Hematopoietic multipotent progenitor cell (in vitro differentiated cells): Measurements from ENCODE around the gene LDLRAD4. TPM values are rescaled to one million over a fixed set of nuclear protein-coding genes. Genes with fewer than 3 reads are reported as not detected.

Experiments
- DNase-seq, 3 donors: peaks; one replicate each; pipeline ENCODE4 v3.0.0-alpha.2; 2011 to 2015; ENCODE audit warnings: low read depth in 2 of 3, low spot score in 2 of 3
- total RNA-seq: library from RNA; depleted of rRNA; stranded (reverse); fragments of >200 nt; gene quantifications from one replicate; pipeline ENCODE4 v1.2.3, GENCODE V29; 2012

LDLRAD4 gene
- total RNA-seq, 1 donor = 63.3 TPM

DNA sequence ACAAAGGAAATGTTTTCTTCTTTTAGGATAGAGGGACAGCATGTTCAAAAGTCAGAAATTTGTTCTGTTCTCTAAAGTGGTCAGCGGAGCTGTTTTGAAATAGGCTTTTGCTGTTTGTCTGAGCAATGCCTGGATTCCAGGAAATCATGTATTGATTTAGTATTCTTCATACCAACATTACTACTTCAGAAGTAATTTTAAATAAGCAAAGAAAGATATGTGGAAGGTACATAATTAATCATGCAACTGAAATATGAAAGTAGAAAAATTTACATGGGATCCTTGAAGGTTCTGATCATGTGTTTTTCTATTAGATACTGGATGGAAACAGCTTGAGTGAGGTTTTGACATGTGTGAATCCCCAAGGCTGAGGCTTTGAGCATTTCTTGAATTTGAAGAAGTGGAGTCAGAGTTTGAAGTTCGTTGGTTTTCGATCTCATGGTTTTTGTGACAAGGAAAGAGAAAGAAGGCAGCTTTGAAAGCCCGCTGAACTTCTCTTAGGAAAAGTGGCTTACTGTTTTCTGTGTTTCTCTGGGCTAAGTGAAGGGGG, 220.0 kb downstream of the LDLRAD4 start:
- DNase-seq = no peak

DNA sequence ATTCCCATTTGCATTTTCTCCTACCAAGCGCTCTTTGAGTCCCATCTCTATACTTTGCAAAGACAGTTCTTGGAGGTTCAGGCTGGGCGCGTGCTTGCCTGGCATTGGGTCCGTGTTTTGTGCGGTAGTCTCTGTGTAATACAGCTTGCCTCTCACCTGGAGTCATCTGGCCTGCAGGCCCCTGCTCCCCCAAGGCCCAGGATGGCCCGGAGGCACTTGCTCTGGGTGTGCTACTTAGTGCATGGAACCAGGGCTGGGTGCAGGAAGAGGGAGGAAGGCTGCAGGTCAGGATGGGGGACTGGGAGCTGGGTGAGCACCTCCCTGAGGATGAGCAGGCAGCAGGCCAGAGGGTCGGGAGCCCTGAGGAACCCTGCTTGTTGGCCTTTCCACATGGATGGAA, 220.9 kb downstream of the LDLRAD4 start:
- no peak for DNase-seq

DNA sequence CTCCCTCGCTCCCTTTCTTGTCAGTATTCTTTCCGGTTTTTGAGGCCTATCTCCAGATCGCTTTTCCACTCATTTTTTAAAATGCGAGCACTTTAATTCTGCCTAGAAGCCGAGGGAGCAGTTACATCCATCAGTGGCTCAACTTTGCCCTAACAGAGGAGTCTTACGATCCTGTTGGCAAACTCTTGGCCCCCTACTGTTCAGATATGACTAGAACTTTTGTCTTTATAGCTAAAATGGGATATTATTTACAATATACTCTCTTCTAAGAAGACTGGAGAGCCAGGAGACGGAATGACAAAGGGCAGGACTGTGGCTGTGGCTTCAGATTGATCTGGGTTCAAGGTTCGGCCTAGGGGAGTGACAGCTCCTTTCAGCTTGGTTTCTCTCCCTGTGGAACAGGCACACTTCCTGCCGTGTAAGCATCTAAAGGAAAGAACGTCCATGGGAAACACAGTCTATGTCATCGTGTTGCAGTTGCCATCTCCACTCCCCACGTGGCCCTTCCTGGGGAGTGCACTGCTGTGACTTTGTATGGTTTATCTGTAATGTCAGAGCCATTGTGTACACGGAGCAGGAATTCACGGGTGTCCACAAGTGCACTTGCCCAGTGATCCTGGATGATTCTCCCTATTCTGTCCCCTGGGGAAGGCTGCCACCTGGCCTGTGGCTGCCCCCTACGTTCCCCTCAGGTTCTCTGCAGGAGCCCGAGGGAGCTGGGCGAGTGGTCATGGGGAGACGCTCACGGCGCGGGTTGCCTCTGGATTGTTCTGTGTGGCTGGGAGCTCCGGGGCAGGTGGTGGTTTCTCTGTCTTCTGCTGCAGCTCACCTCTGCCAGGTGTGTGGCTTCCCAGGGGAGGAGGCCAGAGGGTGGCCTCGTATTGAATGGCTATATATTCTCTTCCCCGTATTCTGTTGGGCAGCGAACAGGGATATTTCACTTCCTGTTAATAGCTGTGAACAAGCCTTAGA, 222.0 kb downstream of the LDLRAD4 start:
- DNase-seq = no peak

DNA sequence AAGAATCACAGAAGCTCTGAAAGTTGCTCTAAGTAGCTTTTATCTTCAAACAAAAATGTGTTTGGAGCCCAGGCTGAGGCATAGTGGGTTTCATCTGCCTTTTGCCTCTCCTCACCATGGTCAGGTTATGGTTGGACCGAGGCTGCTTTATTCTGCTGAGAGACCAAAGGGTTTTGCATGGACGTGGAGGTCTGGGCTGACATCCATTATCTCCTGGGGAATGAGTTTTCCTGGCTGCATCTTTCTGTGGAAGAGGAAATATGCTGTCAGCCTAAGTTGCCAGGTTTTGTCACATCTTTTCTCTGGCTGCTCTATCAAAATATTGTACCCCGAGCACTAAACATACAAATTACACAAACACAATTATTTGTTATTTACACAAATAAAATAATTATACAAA, 223.2 kb downstream of the LDLRAD4 start:
- no peak for DNase-seq

DNA sequence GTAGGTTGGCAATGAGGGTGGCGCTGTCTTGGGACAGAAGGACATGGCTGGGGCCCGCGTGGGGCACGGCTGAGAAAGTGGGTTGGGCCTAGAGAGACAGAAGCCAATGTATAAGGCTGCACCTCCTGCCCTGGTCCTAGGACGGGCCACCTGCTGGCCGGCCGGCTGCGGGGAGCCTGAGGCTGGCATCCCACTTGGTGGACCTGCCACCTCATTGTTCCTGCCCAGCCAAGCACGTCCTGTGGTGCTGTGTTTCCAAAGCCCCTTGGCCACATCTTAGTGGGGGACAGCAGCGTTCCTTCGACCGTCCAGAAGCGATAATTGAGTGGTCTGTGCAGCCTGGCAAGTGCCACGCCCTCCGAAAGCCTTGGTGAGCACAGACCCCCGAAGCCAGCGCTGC, 223.9 kb downstream of the LDLRAD4 start:
- no peak for DNase-seq

DNA sequence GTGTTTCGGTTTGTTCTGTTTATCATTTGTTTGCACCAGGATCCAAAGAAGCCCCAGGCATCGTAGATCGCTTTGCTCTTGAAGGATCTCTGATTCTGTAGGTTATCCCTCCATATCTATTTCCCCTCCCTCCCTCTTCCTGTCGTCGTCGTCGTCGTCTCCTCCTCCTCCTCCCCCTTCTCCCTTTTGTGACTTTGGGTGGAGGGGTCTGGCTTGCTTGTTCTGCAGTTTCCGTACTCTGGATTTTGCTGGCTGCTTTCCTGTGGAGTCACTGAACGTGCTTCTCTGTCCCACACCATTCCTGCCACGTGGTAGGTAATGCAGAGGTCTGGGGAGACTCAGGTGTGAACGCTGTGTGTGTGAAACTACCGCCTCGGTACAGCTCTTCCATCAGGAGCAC, 225.0 kb downstream of the LDLRAD4 start:
- DNase-seq = no peak

DNA sequence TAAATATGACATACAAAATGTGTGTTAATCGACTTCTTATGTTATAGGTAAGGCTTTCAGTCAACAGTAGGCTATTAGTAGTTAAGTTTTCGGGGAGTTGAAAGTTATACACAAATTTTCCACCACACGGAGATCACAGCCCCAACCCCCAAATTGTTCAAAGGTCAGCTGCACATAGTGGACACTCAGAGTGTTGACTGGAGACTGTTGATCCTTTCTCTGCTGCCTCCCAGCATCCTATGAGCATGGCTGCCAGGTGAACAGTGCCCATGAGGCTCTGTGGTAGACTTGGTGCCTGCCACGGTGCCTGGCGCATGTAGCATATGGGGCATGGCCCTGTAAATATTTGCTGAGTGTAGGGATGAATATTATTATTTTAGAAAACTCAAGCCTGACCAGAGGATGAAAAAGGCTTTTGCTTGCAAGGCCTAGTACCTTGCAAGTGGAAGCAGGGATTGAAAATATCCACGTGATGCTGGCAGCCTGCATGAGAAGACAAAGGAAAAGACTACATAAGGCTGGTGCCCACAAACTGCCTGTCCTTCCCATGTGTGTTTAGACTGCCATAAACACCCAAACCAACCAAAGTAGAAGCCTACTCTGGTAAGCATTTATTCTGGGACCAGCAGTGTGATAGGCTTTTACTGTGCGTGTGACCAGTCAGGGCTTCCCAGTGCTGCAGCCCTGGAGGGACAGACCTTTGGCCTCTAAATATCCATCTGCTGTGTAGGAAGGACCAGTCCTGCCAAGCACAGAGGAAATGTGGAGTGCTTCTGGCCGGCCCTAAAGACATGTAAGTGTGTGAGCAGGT, 226.1 kb downstream of the LDLRAD4 start:
- no peak for DNase-seq

DNA sequence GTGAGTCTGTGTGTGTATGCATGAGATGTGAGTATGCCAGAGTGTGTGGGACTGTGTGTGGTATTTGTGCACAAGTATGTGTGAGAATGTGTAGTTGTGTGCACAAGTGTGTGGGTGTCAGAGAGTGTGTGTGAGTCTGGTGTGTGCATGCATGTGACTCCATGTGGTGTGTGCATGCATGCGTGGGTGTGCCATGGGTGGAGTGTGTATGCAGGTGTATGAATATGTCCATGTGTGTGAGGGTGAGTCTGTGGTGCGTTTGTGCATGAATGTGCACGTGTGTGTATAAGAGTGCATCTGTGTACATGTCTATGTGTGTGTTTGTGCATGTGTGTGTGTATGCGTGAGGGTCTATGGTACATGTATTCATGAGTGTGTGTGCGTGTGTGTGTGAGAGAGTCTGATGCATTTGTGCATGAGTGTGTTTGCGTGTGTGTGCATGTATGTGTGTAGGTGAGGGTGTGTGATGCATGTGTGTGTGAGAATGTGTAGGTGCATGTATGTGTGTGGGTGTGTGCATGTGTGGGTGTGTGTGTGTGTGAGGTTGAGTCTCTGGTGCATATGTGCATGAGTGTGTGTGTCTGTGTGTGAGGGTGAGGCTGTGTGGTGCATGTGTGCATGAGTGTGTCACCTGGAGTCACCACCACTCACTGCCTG, 226.8 kb downstream of the LDLRAD4 start:
- DNase-seq = no peak

DNA sequence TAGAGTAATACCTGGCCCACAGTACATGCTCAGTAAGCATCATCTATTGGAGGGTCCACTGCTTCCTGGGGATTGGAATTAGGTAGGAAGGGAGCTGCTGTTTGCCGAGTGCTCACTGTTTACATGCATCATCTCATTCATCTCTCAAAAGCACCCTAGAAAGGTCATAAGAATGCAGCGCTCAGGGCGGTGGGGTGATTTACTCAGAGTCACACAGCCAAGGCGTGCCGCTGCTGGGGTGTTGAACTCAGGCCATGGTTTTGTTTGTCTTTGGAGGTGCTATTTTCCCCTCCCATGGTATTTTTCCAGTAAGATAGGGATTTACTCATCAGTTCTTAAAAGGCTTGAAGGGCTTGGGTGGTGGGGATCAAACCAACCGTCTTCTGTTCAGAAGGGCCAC, 227.5 kb downstream of the LDLRAD4 start:
- no peak for DNase-seq

DNA sequence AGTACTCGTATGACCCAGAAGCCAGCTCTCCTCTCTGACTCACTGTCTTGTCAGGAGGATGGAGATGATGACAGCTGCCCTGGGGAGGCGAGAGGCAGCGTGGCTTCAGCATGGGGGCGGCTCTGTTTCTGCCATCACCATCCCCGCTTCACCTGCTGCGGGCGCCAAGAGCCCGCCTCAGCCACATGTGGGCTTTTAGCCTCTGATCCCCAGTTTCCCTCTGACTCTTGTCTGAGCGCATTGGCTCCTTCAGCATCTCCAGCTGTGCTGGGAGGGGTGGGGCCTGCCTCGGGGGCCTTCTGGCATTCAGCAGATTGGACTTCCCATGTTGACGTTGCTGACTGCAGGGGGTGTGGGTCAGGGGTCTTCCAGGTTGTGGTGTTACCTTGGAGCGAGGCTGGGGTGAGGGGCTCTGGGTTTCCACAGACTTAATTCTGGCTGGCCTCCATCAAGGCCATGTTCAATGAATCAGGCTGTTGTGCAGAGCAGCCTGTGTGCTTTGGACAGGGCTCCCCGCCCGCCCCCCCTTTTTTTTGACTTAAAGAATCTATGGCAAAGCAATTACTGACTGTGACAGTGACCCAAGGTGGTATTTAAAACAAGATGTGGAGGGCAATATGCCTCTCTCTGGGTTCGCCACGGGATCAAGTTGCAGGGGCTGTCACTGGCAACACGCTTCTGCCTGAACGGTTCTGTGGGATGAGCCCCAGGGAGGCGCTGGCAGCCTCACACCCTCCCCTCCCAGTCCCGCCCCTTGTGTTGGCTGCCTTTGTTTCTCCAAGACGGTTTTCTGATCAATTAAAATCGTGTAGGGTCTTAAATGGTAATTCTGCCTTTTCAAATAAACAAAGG, 228.3 kb downstream of the LDLRAD4 start:
- DNase-seq = no peak

DNA sequence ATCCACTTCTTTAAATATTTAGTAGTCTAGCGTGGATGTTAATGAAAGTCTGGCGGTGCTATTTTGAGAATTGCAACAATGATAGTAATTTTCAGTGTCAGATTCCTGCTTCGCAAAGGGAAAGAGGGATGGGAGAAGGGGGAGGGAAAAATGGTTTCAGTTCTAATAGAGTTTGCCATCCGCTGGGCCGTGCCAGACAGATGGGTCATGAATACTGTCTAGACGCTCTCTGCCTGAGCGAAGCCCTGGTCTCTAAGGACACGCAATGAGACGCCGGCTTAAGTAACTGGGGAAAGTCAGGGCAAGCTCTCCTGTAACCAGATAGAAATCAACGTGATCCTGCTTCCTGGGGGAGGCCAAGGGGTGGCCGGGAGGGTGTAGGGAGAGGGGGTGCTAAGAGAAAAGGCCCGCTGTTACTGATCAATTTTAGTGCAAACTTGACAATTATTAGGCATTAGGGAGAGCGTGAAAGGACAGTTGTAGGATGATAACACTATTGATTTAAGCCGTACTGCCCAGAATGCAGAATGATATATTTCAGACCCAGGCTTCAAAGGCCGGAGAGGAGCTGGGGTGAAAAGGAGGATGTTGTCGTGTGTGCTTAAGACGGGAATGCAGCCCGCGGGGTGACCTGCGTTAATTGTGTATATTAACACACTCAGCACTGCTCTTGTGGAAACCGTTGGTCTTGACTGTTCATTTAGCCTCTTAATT, 229.2 kb downstream of the LDLRAD4 start:
- DNase-seq = no peak

DNA sequence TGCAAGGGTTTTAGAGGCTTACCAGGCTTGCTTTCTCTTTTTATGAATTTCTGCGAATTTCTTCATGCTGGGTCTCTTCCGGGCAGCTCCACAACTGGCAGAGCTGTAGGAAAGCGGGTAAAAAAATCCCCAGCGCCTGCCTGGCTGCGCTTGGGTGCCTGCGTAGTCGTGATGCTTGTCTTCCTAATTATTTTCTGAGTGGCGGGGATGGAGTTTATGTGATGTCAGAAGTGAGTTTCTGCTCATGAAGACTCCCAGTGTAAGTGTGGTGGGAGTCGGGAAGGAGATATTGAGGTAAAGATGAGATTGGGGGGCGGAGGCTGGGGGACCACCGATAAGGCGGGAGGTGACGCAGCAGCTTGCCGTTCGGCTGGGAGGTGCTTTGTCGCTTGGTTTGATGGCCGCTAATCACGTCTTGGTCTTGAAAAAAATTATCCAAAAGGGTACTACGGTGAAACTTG, 229.8 kb downstream of the LDLRAD4 start:
- DNase-seq = no peak

DNA sequence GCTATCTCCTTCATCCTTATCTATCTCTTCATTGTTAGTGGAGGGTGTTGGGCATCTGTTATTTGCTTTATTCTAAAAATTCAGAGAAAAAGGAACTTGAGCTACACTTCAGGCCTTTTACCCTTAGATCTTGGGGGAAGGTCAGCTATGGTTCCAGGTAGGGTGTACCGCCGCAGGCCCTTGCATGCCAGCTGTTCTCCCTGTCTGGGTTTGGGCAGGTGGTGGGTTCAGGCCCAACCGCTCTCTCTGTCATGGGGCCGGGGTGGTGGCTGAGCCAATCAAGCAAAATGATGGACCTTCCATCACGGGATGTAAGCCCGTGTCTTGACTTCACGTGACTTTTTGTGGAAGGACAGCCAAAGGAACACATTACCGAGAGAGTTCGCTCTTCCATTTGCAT, 231.1 kb downstream of the LDLRAD4 start:
- no peak for DNase-seq

DNA sequence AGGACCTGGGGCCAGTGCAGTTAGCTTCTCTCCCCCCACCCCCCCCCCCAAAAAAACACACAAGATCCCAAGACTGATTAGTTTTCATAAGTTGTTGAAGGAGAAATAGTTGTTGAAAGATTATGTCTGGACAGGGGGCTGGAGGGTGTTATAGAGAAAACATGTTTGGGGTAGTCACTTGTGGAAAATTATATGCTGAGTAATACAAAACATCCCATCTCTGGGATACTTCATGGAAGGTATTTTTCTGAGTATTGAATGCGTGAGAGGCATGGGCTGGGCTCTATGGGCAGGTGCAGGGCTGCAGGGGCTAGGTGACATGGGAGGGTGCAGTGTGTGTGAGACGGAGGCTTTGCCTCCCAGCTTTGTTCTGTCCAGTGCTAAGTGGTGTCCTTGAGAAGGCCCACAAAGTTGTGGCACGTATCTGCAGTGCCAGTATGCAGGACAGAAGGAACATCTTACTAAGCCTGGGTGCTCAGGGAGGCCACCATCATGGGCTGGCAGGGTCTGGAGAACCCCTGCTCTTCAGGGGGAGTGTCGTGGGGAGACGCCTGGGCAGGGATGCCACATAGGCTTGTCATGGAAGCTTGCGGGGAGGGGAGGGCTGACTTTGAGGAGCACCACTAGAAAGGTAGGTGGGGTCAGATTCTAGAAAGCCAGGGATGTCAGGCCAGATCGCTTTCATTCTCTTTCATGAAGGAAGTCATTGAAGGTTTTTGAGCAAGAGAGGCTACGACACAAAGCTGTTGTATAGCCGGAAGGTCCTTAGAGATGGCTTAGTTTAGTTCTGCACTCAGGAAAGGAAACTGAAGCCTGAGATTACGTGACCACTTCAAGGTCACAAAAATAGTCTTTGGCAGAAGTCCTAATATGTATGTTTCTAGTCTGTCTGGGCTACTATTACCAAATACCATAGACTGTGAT, 232.0 kb downstream of the LDLRAD4 start:
- DNase-seq = no peak

DNA sequence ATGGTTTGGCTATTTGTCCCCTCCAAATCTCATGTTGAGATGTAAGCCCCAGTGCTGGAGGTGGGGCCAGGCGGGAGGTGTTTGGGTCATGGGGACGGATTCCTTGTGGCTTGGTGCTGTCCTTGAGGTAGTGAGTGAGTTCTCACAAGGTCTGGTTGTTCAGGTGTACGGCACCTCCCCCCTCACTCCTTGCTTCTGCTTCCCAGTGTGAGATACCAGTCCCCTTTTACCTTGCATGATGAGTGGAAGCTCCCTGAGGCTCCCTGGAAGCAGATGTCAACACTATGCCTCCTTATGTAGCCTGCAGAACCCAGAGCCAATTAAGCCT, 232.6 kb downstream of the LDLRAD4 start:
- DNase-seq = no peak

DNA sequence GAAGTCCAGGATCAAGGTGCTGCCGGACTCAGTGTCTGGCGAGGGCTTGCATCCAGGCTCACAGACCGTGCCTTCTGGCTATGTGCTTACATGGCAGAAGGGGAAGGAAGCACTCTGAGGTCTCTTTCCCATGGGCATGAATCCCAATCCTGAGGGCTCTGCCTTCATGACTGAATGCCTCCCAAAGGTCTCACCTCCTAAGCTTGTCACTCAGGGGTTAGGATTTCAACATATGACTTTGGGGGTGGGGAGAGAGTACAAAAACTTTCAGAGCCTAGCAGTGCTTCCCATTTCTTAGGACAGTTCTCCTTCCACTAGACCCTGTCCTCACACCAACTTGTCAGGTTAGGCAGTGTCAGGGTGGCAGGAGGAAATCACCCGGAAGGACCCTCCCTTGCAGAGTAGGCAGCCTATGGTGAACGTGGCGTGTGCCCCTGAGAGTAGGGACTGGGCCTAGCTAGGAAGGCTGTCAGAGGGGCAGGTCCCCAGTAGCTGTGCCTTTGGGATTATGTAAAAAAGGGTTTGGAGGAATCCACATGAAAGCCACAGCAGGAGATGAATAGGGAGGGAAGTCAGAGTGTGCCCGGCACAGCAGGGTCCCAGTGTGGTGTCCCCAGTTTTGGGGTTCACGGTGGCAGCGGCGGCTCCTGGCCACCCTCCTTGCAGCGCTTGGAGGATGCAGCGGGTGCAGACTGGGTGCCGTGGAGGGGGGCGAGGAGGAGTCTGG, 233.3 kb downstream of the LDLRAD4 start:
- DNase-seq = no peak

DNA sequence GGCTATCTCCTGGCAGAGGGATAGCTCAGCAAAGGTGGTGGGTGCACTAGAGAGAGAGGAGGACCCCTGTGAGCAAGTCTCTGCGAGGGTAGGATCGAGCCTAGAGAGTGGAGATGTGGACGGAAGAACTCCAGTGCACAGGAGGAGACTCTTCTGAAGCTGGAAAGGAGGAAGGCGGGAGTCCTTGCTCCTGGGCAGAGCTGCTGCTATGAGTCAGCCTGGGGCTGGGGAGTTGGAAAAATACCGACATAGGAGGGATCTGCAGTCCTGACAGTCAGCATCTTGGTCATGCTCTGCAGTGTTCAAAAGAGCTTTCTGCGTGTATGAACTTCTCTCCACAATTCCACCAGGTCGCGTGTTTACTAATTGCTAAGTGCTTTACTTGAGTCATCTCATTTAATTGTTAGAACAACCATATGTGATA, 233.8 kb downstream of the LDLRAD4 start:
- DNase-seq = no peak
